ENCODE results near the gene ATP2B3.

The ATP2B3 gene

DNA sequence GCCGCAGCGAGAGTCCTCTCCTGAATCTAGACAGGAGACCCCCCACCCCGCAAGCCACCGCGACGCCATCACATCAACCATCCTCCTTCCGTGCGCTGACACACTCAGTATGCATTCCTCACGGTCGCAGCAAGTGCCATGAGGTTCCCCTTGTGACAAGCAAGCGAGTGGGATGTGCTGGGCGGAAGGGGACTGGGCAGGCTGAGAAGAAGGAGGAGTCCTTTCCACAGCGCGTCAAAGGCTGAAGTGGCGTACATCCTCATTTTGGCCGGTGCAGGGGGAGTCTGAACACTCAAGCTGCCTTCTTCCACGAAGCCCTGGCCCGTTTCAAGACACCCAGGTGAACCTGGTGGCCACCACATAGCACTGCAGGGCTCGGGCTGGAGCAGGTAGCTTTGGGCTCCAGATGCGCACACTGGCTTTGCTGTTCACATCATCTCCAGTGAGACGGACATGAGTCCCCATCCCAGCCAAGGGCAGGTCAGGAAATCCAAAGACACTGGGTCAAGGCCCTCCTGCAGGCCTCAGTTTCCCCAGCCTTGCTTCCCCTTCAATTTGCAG lies 51.1 kb downstream of the ATP2B3 start:
- no peak for DNase-seq (ENCODE audit: insufficient read length, low spot score)
- no peak for FAIRE-seq
- no peak for TF ChIP-seq CTCF (IDR thresholded peaks at IDR 0.05; ENCODE audit: insufficient read depth, missing control alignments)

GRCh38 chrX:153569475-153569874 lies 52.0 kb downstream of the ATP2B3 start:
- FAIRE-seq (no peak), DNase-seq (ENCODE audit: insufficient read length, low spot score) (no peak)
- no peak for TF ChIP-seq CTCF (IDR thresholded peaks at IDR 0.05; ENCODE audit: insufficient read depth, missing control alignments)

- DNase-seq (ENCODE audit: insufficient read length, low spot score), result no peak
- TF ChIP-seq CTCF (IDR thresholded peaks at IDR 0.05; ENCODE audit: insufficient read depth, missing control alignments), result no peak
- no peak for FAIRE-seq
Measured at GRCh38 chrX:153571534-153571908, 54.1 kb downstream of the ATP2B3 start.

GRCh38 chrX:153572601-153573000 lies 55.2 kb downstream of the ATP2B3 start:
- DNase-seq (ENCODE audit: insufficient read length, low spot score) (no peak), FAIRE-seq (no peak)
- no peak for TF ChIP-seq CTCF (IDR thresholded peaks at IDR 0.05; ENCODE audit: insufficient read depth, missing control alignments)

DNA sequence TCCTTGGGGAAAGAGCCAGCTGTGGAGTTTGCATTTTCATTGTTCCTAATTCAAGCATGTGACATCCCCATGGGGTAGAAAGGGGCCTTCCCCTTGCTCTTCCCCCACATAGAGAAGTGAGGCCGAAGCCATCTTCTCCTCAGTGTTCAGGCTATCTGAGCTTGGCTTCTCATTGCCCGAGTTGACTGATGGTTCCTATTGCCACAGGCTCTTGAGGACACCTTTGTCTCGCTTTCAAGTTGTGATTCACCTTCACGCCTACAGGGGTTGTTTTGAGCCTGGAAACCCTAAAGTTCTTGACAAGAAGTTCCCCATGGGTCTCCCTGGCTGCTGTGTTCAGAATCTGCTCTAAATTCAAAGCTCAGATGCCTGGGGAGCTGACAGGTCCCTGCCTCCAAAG lies 56.5 kb downstream of the ATP2B3 start:
- FAIRE-seq (no peak), DNase-seq (ENCODE audit: insufficient read length, low spot score) (no peak)
- TF ChIP-seq CTCF (IDR thresholded peaks at IDR 0.05; ENCODE audit: insufficient read depth, missing control alignments), result no peak

GRCh38 chrX:153576239-153576870 lies 58.9 kb downstream of the ATP2B3 start:
- DNase-seq (ENCODE audit: insufficient read length, low spot score) (no peak), FAIRE-seq (no peak)
- no peak for TF ChIP-seq CTCF (IDR thresholded peaks at IDR 0.05; ENCODE audit: insufficient read depth, missing control alignments)

DNA sequence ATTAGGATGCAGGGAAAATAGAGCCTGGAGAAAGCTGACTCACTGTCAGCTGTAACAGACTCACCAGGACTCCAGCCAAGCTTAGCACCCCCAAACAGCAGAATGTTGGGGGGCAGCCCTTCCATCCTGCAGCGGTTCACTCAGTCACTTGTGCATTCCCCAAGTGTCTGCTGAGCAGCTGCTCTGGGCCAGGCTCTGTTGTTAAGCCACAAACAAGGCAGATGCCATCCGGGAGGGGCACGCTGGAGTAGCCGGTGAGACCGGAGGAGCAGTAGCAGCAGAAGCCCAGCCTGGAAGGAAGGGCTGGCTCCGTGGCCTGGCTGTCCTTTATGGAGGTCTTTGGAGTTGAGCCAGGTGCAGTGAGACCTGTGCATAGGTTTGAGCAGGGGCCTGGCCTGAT lies 59.5 kb downstream of the ATP2B3 start:
- FAIRE-seq (no peak), DNase-seq (ENCODE audit: insufficient read length, low spot score) (no peak)
- no peak for TF ChIP-seq CTCF (IDR thresholded peaks at IDR 0.05; ENCODE audit: insufficient read depth, missing control alignments)

Data from D721Med (cell line).